HL-60 (cell line): ENCODE results near the gene MFSD6L.

Experiments
- GABPA ChIP-seq: IDR thresholded peaks from 2 replicates; pipeline ENCODE4 v1.6.1; 2012; ENCODE audit warnings: low read depth
- POLR2AphosphoS5 ChIP-seq: IDR thresholded peaks from 2 replicates; pipeline ENCODE4 v1.6.1; 2012; ENCODE audit warnings: low read depth
- TF ChIP-seq, protein P1 (sequence below): IDR thresholded peaks from one replicate; pipeline ENCODE4 v1.5.1; 2011; ENCODE audit warnings: low read length, control low read depth, inconsistent platforms; ENCODE audit not compliant: insufficient read depth
- TF ChIP-seq, protein P2 (sequence below): IDR thresholded peaks from 2 replicates; pipeline ENCODE4 v1.6.1; 2012; ENCODE audit warnings: low read depth; ENCODE audit not compliant: insufficient replicate concordance

DNA sequence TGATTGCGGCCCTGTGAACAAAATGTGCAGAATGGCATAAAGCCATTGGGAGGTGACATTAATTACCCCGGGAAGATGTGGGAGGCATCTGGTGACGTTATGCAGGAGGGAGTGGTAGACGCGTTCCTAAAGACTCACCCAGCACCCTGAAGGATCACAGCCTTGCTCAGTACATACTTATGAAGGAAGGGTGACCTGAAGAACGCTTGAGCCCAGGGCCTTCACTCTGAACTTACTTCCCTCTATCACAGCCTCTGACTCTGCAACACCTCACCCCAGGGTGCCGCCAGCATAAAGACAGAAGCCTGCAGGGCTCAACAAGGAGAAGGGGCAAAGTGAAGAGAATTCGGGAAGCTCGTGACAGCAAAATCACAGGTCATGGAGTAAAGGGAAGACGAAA is 9.4 kb downstream of the MFSD6L start:
- TF ChIP-seq POLR2AphosphoS5 (no peak), GABPA (no peak)
- TF ChIP-seq, protein P1, sequence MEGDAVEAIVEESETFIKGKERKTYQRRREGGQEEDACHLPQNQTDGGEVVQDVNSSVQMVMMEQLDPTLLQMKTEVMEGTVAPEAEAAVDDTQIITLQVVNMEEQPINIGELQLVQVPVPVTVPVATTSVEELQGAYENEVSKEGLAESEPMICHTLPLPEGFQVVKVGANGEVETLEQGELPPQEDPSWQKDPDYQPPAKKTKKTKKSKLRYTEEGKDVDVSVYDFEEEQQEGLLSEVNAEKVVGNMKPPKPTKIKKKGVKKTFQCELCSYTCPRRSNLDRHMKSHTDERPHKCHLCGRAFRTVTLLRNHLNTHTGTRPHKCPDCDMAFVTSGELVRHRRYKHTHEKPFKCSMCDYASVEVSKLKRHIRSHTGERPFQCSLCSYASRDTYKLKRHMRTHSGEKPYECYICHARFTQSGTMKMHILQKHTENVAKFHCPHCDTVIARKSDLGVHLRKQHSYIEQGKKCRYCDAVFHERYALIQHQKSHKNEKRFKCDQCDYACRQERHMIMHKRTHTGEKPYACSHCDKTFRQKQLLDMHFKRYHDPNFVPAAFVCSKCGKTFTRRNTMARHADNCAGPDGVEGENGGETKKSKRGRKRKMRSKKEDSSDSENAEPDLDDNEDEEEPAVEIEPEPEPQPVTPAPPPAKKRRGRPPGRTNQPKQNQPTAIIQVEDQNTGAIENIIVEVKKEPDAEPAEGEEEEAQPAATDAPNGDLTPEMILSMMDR: no peak
- TF ChIP-seq, protein P2, sequence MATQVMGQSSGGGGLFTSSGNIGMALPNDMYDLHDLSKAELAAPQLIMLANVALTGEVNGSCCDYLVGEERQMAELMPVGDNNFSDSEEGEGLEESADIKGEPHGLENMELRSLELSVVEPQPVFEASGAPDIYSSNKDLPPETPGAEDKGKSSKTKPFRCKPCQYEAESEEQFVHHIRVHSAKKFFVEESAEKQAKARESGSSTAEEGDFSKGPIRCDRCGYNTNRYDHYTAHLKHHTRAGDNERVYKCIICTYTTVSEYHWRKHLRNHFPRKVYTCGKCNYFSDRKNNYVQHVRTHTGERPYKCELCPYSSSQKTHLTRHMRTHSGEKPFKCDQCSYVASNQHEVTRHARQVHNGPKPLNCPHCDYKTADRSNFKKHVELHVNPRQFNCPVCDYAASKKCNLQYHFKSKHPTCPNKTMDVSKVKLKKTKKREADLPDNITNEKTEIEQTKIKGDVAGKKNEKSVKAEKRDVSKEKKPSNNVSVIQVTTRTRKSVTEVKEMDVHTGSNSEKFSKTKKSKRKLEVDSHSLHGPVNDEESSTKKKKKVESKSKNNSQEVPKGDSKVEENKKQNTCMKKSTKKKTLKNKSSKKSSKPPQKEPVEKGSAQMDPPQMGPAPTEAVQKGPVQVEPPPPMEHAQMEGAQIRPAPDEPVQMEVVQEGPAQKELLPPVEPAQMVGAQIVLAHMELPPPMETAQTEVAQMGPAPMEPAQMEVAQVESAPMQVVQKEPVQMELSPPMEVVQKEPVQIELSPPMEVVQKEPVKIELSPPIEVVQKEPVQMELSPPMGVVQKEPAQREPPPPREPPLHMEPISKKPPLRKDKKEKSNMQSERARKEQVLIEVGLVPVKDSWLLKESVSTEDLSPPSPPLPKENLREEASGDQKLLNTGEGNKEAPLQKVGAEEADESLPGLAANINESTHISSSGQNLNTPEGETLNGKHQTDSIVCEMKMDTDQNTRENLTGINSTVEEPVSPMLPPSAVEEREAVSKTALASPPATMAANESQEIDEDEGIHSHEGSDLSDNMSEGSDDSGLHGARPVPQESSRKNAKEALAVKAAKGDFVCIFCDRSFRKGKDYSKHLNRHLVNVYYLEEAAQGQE: no peak
